Right cardiac atrium (tissue), 5 donors: Measurements from ENCODE around the gene GRIP1. TPM values are rescaled to one million over a fixed set of nuclear protein-coding genes. Genes with fewer than 3 reads are reported as not detected.
A peak's percentile ranks its signal among the peaks of the same experiment; 100 is the strongest.
"Not testable (repeated sequence)": the region's sequence is repeated elsewhere in the genome, so short reads cannot be mapped to it uniquely, and the experiment has no call there.

Experiments used
- ATAC-seq, 2 donors: fragments of 200-7000 bp; cut with Tn5 transposase; one replicate each; pipeline versions ENCODE4 v1.8.0 to v1.9.1; 2020; ENCODE audit warnings: moderate library complexity in 2 of 2, mild to moderate bottlenecking in 1 of 2
- DNase-seq, 3 donors: peaks; one replicate each; pipeline ENCODE4 v3.0.0-alpha.2; 2020
- H3K27ac ChIP-seq: one replicate; pipeline ENCODE4 v1.5.1; 2013; ENCODE audit warnings: mild to moderate bottlenecking, low read length, control low read depth, moderate library complexity
- H3K27me3 ChIP-seq: one replicate; pipeline ENCODE4 v1.6.1; 2013; ENCODE audit not compliant: control insufficient read depth, insufficient read depth
- H3K4me1 ChIP-seq: one replicate; pipeline ENCODE4 v1.6.1; 2013; ENCODE audit warnings: low read length; ENCODE audit not compliant: control insufficient read depth, insufficient read depth
- H3K4me3 ChIP-seq: one replicate; pipeline ENCODE4 v1.5.1; 2013; ENCODE audit warnings: low read length, control low read depth
- H3K9me3 ChIP-seq: one replicate; pipeline ENCODE4 v1.6.1; 2013; ENCODE audit warnings: low read length; ENCODE audit not compliant: control insufficient read depth
- WGBS: extraction: QIAGEN DNeasy Blood & Tissue Kit; methylation state at CpG from one replicate; pipeline ENCODE4 v1.1.7; 2013; 5-methylcytosine and 5-hydroxymethylcytosine counted together
- intact Hi-C, 4 donors: fragments of 100-400 bp; cut with DNase I; formaldehyde crosslinking; loops; one replicate each; pipeline versions ENCODE4 v1.11.0 to v1.14.0; 2022 to 2023
- polyA plus RNA-seq: library from polyadenylated mRNA; stranded (reverse); fragments of 200-250 nt; gene quantifications from one replicate; pipeline ENCODE4 v1.2.3, GENCODE V29; 2013
- total RNA-seq, 4 donors: library from RNA; stranded (reverse); fragmentation: NEBNext Ultra II Directional; extraction: Animal tissue kit (Norgen Biotek cat#: 25700); gene quantifications; one replicate each; pipeline ENCODE4 v1.2.1, GENCODE V29; 2021
- donor health status: healthy with polysubstance abuse.
- donor health status: DM: no; HTN: yes; CAD: no.
- donor health status: DM: no; HTN: no; CAD: no.
- donor health status: DM: no; HTN: yes; CAD: no; lungs with severe emphysema.
- donor health status: DM: yes; HTN: yes; CAD: no.

The GRIP1 gene
- total and polyA plus RNA-seq, 5 donors: 2.3 to 25.7 (median 14.9) TPM

DNA sequence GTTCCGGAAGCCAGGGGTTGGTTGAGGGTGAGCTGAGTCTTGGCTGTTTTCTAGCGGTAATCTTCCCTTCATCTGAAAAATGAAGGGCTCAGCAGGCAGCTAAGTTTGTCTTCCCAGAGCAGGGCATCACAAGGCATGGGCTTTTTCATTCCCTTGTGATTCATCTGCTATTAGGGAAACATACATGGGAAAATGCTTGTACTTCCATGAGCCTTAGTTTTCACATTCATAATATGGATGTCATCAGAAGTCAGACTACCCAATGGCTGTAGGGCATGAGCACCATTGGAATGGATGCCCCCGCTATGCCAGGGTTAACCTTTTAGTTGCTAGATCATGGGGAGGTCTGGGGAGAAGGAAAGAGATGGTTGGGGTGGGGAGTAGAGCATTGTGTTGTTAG is 357.9 kb downstream of the GRIP1 start:
- no peak for DNase-seq
- ATAC-seq: no peak
- WGBS: 95% methylated on average over 3 of the region's 3 CpGs
- Histone ChIP-seq H3K4me1 (no peaks in the 10 kb centered on the region), H3K27me3 (no peaks in the 10 kb centered on the region), H3K27ac (no peak overlapping the region), H3K4me3 (no peak overlapping the region), H3K9me3 (no peaks in the 10 kb centered on the region)
- intact Hi-C loops: loop anchor here in 1 of 4 donors (5.0 kb wide), 1 partner anchor 51 kb away; no protein-coding TSS in a partner anchor

DNA sequence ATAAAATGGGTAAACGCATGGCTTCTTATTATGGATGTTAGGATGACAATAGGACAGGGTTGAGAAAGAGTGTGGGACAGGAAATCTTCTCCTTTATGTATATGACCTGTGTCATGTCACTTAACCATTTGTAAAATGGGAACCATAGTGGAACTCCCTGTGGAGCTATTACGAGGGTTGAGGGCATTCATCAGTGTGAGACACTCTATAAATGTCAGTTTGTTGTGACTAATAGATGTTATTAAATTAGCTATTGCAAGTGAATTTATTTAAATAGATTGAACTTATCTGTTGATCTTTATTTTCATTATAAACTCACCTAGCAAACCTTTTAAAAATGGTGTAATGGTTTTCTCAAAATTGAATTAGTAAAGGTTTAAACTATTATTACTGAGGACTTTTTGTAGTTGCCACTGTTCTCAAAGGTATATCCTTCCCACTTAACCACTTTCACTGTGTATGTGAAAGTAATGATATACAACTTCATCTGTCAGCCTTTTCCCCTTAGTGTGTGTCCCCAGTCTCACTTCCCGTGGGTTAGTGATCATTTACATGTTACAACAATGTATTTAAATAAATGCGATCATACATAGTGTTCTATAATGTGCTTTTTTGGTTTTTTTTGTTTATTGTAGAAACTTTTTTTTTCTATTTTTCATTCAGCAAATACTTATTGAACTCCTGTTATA is 359.5 kb downstream of the GRIP1 start:
- DNase-seq: no peak
- whole genome bisulfite sequencing: 65% methylated on average over 4 of the region's 4 CpGs
- no peak for ATAC-seq
- no peaks in the 10 kb centered on the region for H3K4me1 ChIP-seq
- no peaks in the 10 kb centered on the region for H3K27me3 ChIP-seq
- H3K9me3 ChIP-seq: no peaks in the 10 kb centered on the region
- intact Hi-C loops: no loop called here
- no peak overlapping the region for H3K4me3 ChIP-seq
- no peak overlapping the region for H3K27ac ChIP-seq

DNA sequence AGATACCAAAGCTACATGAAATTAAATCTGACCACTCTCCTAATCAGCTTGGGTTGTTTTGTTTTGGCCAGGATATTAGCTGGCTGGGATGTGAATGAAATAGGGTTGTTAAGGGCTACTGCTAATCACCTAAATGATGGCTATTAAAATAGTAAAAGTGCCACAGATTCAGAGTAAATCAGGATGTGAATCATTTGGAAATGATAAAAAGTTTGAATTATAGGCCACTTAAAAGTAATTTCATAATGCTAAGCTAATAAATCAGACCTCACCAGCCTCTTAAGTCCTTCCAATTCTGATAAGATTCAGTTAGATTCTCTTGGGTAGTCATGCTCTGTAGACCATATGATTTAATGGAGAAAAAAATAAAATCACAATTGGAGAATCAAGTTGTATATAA is 364.6 kb downstream of the GRIP1 start:
- no peaks in the 10 kb centered on the region for H3K9me3 ChIP-seq
- no peaks in the 10 kb centered on the region for H3K4me1 ChIP-seq
- H3K4me3 ChIP-seq: no peak overlapping the region
- H3K27ac ChIP-seq: no peak overlapping the region
- no peak for DNase-seq
- no peak for ATAC-seq
- intact Hi-C loops: no loop called here
- no peaks in the 10 kb centered on the region for H3K27me3 ChIP-seq

DNA sequence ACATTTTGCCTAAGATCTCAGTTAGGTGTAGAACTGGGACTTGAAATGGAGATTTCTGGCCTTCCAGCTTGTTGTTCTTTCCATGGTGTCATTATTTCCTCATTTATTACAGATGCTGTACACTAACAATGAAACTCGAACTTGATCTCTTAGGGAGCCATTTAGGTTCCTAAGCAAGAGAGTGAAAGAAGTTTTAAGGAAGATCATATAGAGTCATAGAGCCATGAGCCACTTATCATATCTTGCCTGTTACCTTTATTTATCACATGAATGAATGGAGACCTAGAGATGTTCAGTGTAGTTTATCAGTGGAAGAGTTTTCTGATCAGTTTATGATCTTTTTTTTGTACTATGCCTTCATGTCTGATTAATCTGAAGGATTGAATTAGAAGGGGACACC is 366.7 kb downstream of the GRIP1 start:
- DNase-seq (no peak), ATAC-seq (no peak)
- no peak overlapping the region for H3K4me3 ChIP-seq
- 45% methylated on average over 1 of the region's 1 CpG for WGBS
- H3K27me3 ChIP-seq: no peaks in the 10 kb centered on the region
- no peak overlapping the region for H3K27ac ChIP-seq
- intact Hi-C loops: no loop called here
- H3K9me3 ChIP-seq: no peaks in the 10 kb centered on the region
- no peaks in the 10 kb centered on the region for H3K4me1 ChIP-seq

DNA sequence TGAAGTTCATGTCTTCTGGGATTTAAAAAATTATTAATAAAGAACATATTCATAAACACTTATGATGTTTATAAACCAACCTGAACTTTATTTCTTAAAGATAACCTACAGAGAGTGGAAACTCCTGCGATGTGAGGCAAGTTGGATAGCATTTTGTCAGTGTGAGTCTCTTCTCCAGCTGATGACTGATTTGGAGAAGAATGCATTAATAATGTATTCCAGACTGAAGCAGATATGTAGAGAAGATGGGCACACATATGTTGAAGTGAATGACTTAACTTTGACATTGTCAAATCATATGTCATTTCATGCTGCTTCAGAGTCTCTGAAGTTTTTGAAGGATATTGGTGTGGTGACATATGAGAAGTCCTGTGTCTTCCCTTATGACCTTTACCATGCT is 369.3 kb downstream of the GRIP1 start:
- 94% methylated on average over 1 of the region's 1 CpG for WGBS

DNA sequence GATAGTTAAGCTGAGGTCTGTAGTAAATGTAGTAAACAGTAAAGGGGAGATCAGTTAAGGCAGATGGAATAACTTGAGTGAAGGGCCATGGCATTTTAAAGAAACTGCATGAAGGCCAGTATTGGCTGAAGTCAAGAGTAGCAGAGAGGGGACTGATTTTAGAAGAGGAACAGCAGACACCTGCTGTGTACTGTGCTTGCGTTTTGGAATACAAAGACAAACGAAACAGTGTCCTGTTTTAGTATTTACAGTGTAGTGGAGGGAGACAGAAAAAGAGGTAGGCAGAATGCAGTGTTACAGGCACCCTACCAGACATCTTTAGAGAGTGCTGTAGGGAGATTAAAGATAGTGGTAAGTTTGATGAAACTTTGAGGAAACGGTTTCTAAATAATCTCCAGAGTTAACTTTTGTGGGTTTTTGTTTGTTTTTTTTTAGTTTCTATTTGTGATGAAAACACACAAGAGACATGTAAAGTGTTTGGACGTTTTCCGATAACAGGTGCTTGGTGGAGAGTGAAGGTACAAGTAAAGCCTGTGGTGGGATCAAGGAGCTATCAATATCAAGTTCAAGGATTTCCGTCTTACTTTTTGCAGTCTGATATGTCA is 374.5 kb downstream of the GRIP1 start:
- no peak for ATAC-seq

More for the DNA sequence above, 369.3 kb downstream of the GRIP1 start:
- intact Hi-C loops: no loop called here
- DNase-seq (no peak), ATAC-seq (no peak)
- no peak overlapping the region for H3K4me3 ChIP-seq
- no peaks in the 10 kb centered on the region for H3K27me3 ChIP-seq
- H3K9me3 ChIP-seq: no peaks in the 10 kb centered on the region
- no peaks in the 10 kb centered on the region for H3K4me1 ChIP-seq
- H3K27ac ChIP-seq: no peak overlapping the region

DNA sequence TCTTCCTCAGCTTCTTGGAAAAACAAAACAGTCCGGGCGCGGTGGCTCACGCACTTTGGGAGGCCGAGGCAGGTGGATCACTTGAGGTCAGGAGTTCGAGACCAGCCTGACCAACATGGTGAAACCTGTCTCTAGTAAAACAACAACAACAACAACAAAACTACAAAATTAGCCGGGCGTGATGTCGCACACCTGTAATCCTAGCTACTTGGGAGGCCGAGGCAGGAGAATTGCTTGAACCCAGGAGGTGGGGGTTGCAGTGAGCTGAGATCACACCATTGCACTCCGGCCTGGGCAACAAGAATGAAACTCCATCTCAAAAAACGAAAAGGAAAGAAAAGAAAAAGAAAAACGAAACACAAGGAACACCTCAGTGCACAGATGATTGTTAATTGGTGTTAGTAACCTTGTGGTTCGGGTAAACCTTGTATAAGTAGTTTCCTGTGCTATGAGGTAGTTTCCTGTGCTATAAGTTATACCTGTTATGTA is 375.5 kb downstream of the GRIP1 start:
- H3K4me3 ChIP-seq, H3K27ac ChIP-seq, ATAC-seq, H3K27me3 ChIP-seq, H3K9me3 ChIP-seq, intact Hi-C loops, H3K4me1 ChIP-seq: not testable (repeated sequence)
- peak in 1 of 3 donors; percentile 46 for DNase-seq
- WGBS: 82% methylated on average over 14 of the region's 14 CpGs

More for the DNA sequence above, 374.5 kb downstream of the GRIP1 start:
- H3K9me3 ChIP-seq: no peaks in the 10 kb centered on the region
- intact Hi-C loops: no loop called here
- DNase-seq: no peak
- 64% methylated on average over 6 of the region's 6 CpGs for WGBS
- no peak overlapping the region for H3K27ac ChIP-seq
- H3K4me1 ChIP-seq: peaks cover 1% of the 10 kb centered on the region
- H3K4me3 ChIP-seq: no peak overlapping the region
- H3K27me3 ChIP-seq: no peaks in the 10 kb centered on the region

DNA sequence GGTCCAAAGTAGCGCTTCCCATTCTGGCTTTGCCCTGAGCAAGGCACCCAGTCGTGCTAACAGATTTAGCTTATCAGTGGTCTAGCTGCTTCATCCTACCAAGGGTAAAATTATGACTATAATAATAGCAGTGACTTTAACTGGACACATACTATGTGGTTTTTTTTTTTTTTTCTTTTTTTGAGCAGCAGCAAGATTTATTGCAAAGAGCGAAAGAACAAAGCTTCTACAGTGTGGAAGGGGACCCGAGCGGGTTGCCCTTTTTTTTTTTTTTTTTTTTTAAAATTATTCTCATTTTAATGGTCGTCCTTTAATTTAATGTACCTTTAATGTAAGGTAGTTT is 376.1 kb downstream of the GRIP1 start:
- Histone ChIP-seq H3K4me3 (peak overlapping the region; percentile 54), H3K27me3 (no peaks in the 10 kb centered on the region), H3K4me1 (peaks cover 1% of the 10 kb centered on the region), H3K9me3 (no peaks in the 10 kb centered on the region), H3K27ac (peak overlapping the region; percentile 19)
- intact Hi-C loops: no loop called here
- no peak for DNase-seq
- 19% methylated on average over 6 of the region's 6 CpGs for WGBS
- no peak for ATAC-seq

DNA sequence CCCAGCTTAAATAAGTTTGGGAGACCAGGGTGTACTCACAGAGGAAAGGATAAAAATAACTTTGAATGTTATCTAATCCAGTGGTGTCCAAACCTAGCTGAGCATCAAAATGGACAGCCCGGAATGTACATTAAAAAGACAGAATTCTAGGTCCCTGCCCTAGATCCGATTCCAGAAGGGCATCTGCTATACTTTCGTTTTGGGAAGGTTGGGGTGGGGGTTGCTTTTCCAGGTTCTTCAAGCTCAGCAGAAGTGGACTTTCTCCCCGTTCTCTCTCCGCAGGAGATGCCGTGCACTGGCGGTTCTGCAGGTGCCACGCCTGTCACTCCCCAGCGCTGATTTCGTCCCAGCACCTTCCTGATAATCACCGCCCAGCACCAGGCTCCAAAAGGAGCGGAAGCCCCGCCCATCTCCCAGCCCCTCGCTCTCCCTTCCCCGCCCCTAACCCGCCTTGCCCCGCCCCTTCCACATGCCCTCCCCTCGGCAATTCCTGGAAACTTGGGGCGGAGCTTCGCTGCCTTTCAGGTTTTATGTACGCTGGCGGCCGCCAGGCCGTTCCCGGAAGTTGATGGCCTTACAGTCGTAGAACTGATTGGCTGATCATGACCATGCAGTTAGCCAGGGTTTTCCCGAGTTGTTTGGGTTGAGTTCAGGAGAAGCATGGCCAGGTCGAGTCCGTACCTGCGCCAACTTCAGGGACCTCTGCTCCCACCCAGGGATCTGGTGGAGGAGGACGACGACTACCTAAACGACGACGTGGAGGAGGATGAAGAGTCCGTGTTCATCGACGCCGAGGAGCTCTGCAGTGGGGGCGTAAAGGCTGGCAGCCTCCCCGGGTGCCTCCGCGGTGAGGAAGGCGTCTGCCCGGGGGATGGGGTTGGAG is 376.7 kb downstream of the GRIP1 start, which contains the start of gene HELB:
Gene HELB, plus strand, starts transcription at position 550 of the 883 bp plus-strand sequence. Its CDS starts 111 bp downstream, at position 661.
- peak; percentile 99 for DNase-seq
- H3K27ac ChIP-seq: peak within 1 kb of the TSS; percentile 42
- intact Hi-C loops: no loop called here
- H3K4me3 ChIP-seq: peak within 1 kb of the TSS; percentile 54
- H3K27me3 ChIP-seq: no peaks in the 10 kb centered on the region
- H3K4me1 ChIP-seq: peaks cover 1% of the 10 kb centered on the region
- ATAC-seq: peak; percentile 100
- WGBS: under 1% methylated on average over 45 of the region's 45 CpGs
- H3K9me3 ChIP-seq: no peaks in the 10 kb centered on the region

DNA sequence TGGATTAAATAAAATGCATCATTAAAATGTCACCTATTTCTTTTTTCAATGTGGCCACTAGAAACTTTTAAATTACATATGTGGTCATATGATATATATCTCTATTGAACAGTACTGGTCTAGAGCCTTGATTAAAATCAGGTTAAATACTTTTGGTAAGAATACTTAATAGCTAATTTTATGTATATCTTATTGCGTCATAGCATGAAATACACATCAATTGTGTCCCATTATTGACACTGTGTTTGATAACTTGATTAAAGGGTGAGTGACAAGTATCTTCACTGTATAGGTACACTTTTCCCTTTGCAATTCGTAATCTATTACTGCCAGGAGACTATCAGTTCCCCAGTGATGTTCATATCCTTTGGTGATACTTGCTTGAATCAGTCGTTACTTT is 381.0 kb downstream of the GRIP1 start:
- DNase-seq (no peak), ATAC-seq (no peak)
- intact Hi-C loops: no loop called here
- Histone ChIP-seq H3K4me1 (no peaks in the 10 kb centered on the region), H3K27me3 (no peaks in the 10 kb centered on the region), H3K4me3 (no peak overlapping the region), H3K27ac (no peak overlapping the region), H3K9me3 (no peaks in the 10 kb centered on the region)
- WGBS: 79% methylated on average over 3 of the region's 3 CpGs
